ENCODE results near the gene PTGFRN. TPM values are rescaled to one million over a fixed set of nuclear protein-coding genes. Genes with fewer than 3 reads are reported as not detected.

PTGFRN gene
- total RNA-seq, 3 donors from 2014 or later (not counting 1 experiment from before 2014, with no cell fraction given), result 0.71 to 1.4 (median 0.79) TPM

- no peak for TF ChIP-seq CTCF (IDR thresholded peaks at IDR 0.05)
- no peaks in the 10 kb centered on the region for H3K36me3 ChIP-seq (ENCODE audit: control insufficient read depth, insufficient read depth, low read length)
- no peak for DNase-seq
- Mint-ChIP-seq H3K9me3 (no peaks in the 10 kb centered on the region), H3K27me3 (ENCODE audit: low read depth in 2 of 2) (peaks cover 25 to 30% of the 10 kb centered on the region in 2 donors), H3K4me1 (peaks cover 0 to 8% of the 10 kb centered on the region in 2 donors), H3K36me3 (no peaks in the 10 kb centered on the region), H3K4me3 (peak overlapping the region; percentile 51), H3K27ac (no peak overlapping the region)
- H3K4me3 ChIP-seq (ENCODE audit: low read length), result no peak overlapping the region
- intact Hi-C loops (cut with micrococcal nuclease), result no loop called here
- H3K27ac ChIP-seq (ENCODE audit: low read length), result no peak overlapping the region
- no peak for ATAC-seq
- peaks cover 15% of the 10 kb centered on the region for H3K27me3 ChIP-seq (ENCODE audit: control insufficient read depth, insufficient read depth, low read length)
- no peaks in the 10 kb centered on the region for H3K9me3 ChIP-seq (ENCODE audit: control insufficient read depth, insufficient read depth, low read length)
- WGBS (ENCODE audit: insufficient coverage), result 97% methylated on average over 3 of the region's 3 CpGs
- H3K4me1 ChIP-seq (ENCODE audit: control insufficient read depth, insufficient read depth, low read length), result peaks cover 13% of the 10 kb centered on the region
Observed at GRCh38 chr1:116907351-116907750, 2.4 kb upstream of the PTGFRN start.

- peak overlapping the region; percentile 43 for H3K4me3 Mint-ChIP-seq
- intact Hi-C loops (cut with micrococcal nuclease), result no loop called here
- H3K27ac ChIP-seq (ENCODE audit: low read length), result no peak overlapping the region
- H3K4me3 ChIP-seq (ENCODE audit: low read length), result no peak overlapping the region
- peaks cover 0 to 8% of the 10 kb centered on the region in 2 donors for H3K4me1 Mint-ChIP-seq
- no peaks in the 10 kb centered on the region for H3K9me3 ChIP-seq (ENCODE audit: control insufficient read depth, insufficient read depth, low read length)
- no peaks in the 10 kb centered on the region for H3K36me3 Mint-ChIP-seq
- H3K27me3 ChIP-seq (ENCODE audit: control insufficient read depth, insufficient read depth, low read length), result peaks cover 15% of the 10 kb centered on the region
- no peak overlapping the region for H3K27ac Mint-ChIP-seq
- ATAC-seq (no peak), DNase-seq (no peak)
- no peaks in the 10 kb centered on the region for H3K36me3 ChIP-seq (ENCODE audit: control insufficient read depth, insufficient read depth, low read length)
- H3K27me3 Mint-ChIP-seq (ENCODE audit: low read depth in 2 of 2), result peaks cover 22 to 30% of the 10 kb centered on the region in 2 donors
- 98% methylated on average over 9 of the region's 9 CpGs for WGBS (ENCODE audit: insufficient coverage)
- no peak for TF ChIP-seq CTCF (IDR thresholded peaks at IDR 0.05)
- H3K9me3 Mint-ChIP-seq, result no peaks in the 10 kb centered on the region
- peaks cover 13% of the 10 kb centered on the region for H3K4me1 ChIP-seq (ENCODE audit: control insufficient read depth, insufficient read depth, low read length)
Observed at GRCh38 chr1:116908266-116908665, 1.4 kb upstream of the PTGFRN start.

- H3K27ac Mint-ChIP-seq, result peak overlapping the region in 1 of 2 donors; percentile 35
- peaks cover 0 to 8% of the 10 kb centered on the region in 2 donors for H3K4me1 Mint-ChIP-seq
- ATAC-seq (no peak), DNase-seq (no peak)
- H3K4me3 Mint-ChIP-seq, result peak overlapping the region; percentile 88
- no peaks in the 10 kb centered on the region for H3K9me3 ChIP-seq (ENCODE audit: control insufficient read depth, insufficient read depth, low read length)
- no peaks in the 10 kb centered on the region for H3K36me3 Mint-ChIP-seq
- H3K9me3 Mint-ChIP-seq, result no peaks in the 10 kb centered on the region
- no peak overlapping the region for H3K27ac ChIP-seq (ENCODE audit: low read length)
- peaks cover 15% of the 10 kb centered on the region for H3K27me3 ChIP-seq (ENCODE audit: control insufficient read depth, insufficient read depth, low read length)
- H3K36me3 ChIP-seq (ENCODE audit: control insufficient read depth, insufficient read depth, low read length), result no peaks in the 10 kb centered on the region
- no peak overlapping the region for H3K4me3 ChIP-seq (ENCODE audit: low read length)
- H3K4me1 ChIP-seq (ENCODE audit: control insufficient read depth, insufficient read depth, low read length), result peaks cover 13% of the 10 kb centered on the region
- no peak for TF ChIP-seq CTCF (IDR thresholded peaks at IDR 0.05)
- intact Hi-C loops (cut with micrococcal nuclease), result no loop called here
- WGBS (ENCODE audit: insufficient coverage), result 96% methylated on average over 12 of the region's 13 CpGs
- peaks cover 22 to 30% of the 10 kb centered on the region in 2 donors for H3K27me3 Mint-ChIP-seq (ENCODE audit: low read depth in 2 of 2)
Observed at GRCh38 chr1:116908820-116909511, 750 bp upstream of the PTGFRN start.
